ENCODE measurements around the gene IFI44L.

Gene IFI44L

DNA sequence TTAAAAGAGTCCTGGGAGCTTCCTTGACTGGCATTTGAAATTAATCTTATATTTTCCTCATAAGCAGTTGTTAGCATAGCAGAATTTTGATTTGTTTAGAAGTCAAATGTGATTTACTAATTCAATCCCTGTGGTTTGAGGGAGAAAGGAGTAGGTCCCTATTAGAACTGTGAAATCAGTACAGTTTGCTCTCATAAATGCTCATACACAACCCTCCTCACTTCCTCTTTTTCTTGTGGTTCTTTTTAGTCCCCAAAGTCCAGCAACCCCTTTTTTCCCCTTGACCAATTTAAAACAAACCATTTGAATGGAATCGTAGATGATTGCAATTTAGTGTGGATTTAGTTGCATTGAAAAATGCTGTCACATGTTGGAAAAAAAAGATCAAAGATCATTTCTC lies 20.2 kb downstream of the IFI44L start:
- H3K27me3 ChIP-seq: no peaks in the 10 kb centered on the region
- no peak overlapping the region for H3K4me3 ChIP-seq (ENCODE audit: low read depth in 1 of 2, low read length in 1 of 2)
- H3K36me3 ChIP-seq: no peaks in the 10 kb centered on the region
- H3K9me3 ChIP-seq: no peaks in the 10 kb centered on the region
- peaks cover 9 to 11% of the 10 kb centered on the region in 2 experiments for H3K4me1 ChIP-seq (ENCODE audit: control insufficient read depth in 1 of 2, insufficient read depth in 1 of 2, low read depth in 1 of 2, low read length in 1 of 2)
- no peak overlapping the region for H3K27ac ChIP-seq
- TF ChIP-seq CTCF (IDR thresholded peaks at IDR 0.05): no peak

DNA sequence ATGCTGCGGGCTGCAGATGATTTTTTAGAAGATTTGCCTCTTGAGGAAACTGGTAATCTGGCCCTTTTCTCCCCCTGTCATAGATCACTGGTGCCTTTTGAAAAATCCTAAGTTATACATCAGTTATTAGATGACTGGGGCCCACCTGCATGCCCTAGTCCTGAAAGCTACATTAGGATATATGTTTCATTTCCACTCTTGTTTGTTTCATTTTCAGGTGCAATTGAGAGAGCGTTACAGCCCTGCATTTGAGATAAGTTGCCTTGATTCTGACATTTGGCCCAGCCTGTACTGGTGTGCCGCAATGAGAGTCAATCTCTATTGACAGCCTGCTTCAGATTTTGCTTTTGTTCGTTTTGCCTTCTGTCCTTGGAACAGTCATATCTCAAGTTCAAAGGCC lies 21.3 kb downstream of the IFI44L start:
- no peak overlapping the region for H3K4me3 ChIP-seq (ENCODE audit: low read depth in 1 of 2, low read length in 1 of 2)
- H3K4me1 ChIP-seq (ENCODE audit: control insufficient read depth in 1 of 2, insufficient read depth in 1 of 2, low read depth in 1 of 2, low read length in 1 of 2): peaks cover 19 to 20% of the 10 kb centered on the region in 2 experiments
- H3K27ac ChIP-seq: no peak overlapping the region
- H3K36me3 ChIP-seq: no peaks in the 10 kb centered on the region
- no peaks in the 10 kb centered on the region for H3K9me3 ChIP-seq
- TF ChIP-seq CTCF (IDR thresholded peaks at IDR 0.05): no peak
- H3K27me3 ChIP-seq: no peaks in the 10 kb centered on the region

GRCh38 chr1:78645723-78646122 lies 25.5 kb downstream of the IFI44L start:
- H3K27ac ChIP-seq: peak overlapping the region; percentile 66
- TF ChIP-seq CTCF (IDR thresholded peaks at IDR 0.05): no peak

DNA sequence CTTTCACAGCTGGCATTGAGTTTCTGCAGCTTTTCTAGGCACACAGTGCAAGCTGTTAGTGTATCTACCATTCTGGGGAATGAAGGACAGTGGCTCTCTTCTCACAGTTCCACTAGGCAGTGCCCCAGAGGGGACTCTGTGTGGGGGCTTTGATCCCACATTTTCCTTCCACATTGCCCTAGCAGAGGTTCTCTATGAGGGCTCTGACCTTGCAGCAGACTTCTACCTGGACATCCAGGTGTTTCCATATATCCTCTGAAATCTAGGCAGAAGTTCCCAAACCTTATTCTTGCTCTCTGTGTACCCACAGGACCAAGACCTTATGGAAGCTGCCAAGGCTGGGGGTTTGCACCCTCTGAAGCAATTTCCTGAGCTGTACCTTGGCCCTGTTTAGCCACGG lies 27.0 kb downstream of the IFI44L start:
- peaks cover 29 to 53% of the 10 kb centered on the region in 2 experiments for H3K4me1 ChIP-seq (ENCODE audit: control insufficient read depth in 1 of 2, insufficient read depth in 1 of 2, low read depth in 1 of 2, low read length in 1 of 2)
- H3K36me3 ChIP-seq: no peaks in the 10 kb centered on the region
- H3K4me3 ChIP-seq (ENCODE audit: low read depth in 1 of 2, low read length in 1 of 2): no peak overlapping the region
- H3K27me3 ChIP-seq: no peaks in the 10 kb centered on the region
- no peaks in the 10 kb centered on the region for H3K9me3 ChIP-seq
- TF ChIP-seq CTCF (IDR thresholded peaks at IDR 0.05): no peak
- peak overlapping the region; percentile 66 for H3K27ac ChIP-seq

More at GRCh38 chr1:78645723-78646122, 25.5 kb downstream of the IFI44L start:
- Histone ChIP-seq H3K27me3 (no peaks in the 10 kb centered on the region), H3K9me3 (no peaks in the 10 kb centered on the region), H3K4me1 (ENCODE audit: control insufficient read depth in 1 of 2, insufficient read depth in 1 of 2, low read depth in 1 of 2, low read length in 1 of 2) (peaks cover 29 to 38% of the 10 kb centered on the region in 2 experiments), H3K36me3 (no peaks in the 10 kb centered on the region), H3K4me3 (ENCODE audit: low read depth in 1 of 2, low read length in 1 of 2) (no peak overlapping the region)

- Histone ChIP-seq H3K4me3 (ENCODE audit: low read depth in 1 of 2, low read length in 1 of 2) (peak within 1 kb of the TSS; percentile 20 to 37), H3K36me3 (no peaks in the 10 kb centered on the region), H3K4me1 (ENCODE audit: control insufficient read depth in 1 of 2, insufficient read depth in 1 of 2, low read depth in 1 of 2, low read length in 1 of 2) (peaks cover 29 to 57% of the 10 kb centered on the region in 2 experiments), H3K27me3 (no peaks in the 10 kb centered on the region), H3K9me3 (no peaks in the 10 kb centered on the region), H3K27ac (peak within 1 kb of the TSS; percentile 65)
- no peak for TF ChIP-seq CTCF (IDR thresholded peaks at IDR 0.05)
Observed at GRCh38 chr1:78649628-78650027, 29.4 kb downstream of the IFI44L start, which contains the start of gene IFI44. Gene IFI44, plus strand, starts transcription at chr1:78649831. Its CDS starts 365 bp downstream, at chr1:78650196.

Data from neutrophil (primary cell).